Globus pallidus (tissue), 1 donor: ENCODE measurements around the gene CHKA.

Experiments
- DNase-seq: peaks from one replicate; pipeline ENCODE4 v3.0.0-alpha.2; 2015; ENCODE audit warnings: low spot score

CHKA gene

DNA sequence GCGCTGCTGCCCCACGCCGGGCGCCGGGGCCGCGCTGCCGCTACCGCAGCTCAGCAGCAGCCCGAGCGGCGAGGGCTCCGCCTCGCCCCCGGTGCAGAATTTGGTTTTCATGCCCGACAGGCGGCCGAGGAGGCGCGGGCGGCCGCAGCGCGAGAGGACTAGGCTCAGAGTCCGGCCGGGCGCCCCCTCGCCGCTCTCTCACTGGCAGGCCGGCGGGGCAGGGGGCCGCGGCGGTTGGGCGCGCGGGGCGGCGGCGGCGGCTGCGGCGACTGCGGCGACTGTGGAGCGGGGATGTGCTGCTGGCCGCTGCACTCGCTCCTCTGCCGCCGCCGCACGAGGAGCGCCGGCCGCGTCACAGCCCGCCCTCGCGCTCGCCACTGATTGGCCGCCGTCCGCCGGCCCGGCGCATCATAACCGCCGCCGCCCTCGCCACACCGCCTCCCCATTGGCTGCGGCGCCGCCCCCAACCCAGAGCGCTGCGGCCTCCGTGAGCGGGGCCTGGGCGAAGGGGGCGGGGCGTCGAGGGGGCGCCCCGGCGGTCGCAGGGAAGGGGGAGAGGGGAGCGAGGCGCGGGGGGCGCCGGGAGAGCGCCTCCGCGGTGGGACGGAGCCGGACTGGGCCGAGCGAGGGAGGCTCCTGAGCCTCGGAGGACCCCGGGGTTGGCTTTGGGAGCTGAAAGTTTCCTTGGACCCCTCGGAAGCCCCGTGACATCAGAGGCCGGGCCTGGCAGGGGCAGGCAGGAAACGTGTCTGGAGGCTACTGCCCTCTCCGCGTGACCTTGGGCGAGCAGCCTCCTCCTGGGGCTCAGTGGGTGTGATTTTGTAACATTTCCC lies at the start of gene CHKA:
CHKA (minus strand) TSS at position 322 of the 833 bp plus-strand sequence; CDS start at position 111, 211 bp downstream.
- DNase-seq = peak; percentile 96

DNA sequence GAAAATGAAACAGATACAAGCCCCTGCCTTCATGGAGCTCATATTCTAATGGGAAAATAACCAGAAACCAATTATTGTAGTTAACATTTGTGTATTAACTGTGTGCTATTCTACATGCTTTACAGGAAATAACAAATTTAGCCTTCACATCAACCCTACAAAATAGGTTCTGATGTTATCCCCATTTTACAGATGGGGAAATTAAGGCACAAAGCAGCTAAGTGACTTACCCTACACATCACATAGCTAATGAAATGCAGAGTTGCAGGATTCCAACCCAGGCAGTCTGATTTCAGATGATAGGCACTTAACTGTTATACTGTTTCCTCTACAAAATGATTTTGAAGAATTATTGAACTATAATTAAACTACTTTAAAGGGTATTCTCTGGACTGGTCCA lies 48.3 kb upstream of the CHKA start:
- DNase-seq = no peak

DNA sequence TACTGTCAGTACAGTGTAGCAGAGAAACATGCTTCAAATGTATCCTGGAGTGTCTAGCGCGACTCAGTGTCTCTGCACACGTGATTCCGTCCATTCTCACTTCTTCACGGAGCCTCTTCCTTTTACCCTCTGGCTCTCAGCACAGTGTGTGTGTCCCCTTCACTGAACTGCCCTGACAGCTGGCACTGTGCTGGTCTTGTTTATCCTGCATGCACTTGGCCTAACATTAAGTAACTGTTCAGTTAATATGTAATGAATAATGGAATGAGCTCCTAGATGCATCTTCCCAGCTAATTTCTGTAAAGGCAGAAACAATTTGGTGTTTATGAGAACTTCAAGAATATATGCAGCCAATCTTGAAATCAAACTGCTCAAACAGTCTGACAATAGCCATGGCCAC lies 47.5 kb upstream of the CHKA start:
- no peak for DNase-seq

DNA sequence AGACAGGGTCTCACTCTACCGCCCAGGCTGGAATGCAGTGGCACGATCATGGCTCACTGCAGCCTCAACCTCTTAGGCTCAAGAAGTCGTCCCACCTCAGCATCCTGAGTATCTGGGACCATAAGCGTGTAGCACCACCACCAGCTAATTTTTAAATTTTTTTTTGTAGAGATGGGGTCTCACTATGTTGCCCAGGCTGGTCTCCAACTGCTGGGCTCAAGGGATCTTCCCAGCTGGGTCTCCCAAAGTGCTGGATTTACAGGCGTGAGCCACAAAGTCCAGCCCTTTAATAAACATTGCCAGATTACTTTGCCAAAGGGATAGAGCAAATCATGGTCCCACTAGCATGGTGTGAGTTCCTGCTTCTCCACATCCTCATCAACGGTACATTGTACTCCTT lies 46.3 kb upstream of the CHKA start:
- no peak for DNase-seq

DNA sequence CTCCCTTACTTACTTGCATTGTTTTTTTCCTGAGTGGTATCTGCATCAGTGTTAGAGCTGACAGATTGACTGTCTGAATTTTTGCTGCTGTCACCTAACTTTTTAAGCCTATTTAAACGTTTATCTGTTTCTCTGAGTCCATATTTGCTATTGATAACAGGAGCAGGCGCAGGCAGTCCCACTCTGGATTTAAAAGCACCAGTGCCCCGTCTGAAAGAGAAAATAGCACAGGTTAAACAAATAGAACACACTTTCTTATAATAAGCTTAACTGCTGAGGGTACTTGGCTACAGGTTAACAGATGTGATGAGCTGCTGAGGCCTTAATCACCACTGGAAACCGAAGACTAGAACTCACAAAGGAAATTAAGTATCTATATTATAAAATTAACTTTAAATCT lies 45.8 kb upstream of the CHKA start:
- DNase-seq = no peak

DNA sequence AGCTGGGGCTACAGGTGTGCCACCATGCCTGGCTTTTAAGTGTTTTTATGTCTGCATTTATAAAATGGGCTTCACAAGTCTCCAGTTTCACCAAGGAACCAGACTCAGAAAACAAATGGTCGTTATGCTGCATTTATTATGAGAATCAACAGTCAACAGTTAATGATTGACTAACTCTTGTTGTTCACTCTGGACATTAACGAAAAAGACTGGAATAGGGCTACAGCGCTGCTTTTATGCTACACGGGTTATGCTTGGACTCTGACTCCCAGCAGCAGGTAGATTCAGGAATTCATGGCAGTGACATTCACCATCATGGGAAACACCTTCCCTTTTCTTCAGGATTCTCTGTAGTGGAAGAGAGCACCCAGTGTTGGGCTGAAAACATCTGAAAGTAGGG lies 44.4 kb upstream of the CHKA start:
- no peak for DNase-seq

DNA sequence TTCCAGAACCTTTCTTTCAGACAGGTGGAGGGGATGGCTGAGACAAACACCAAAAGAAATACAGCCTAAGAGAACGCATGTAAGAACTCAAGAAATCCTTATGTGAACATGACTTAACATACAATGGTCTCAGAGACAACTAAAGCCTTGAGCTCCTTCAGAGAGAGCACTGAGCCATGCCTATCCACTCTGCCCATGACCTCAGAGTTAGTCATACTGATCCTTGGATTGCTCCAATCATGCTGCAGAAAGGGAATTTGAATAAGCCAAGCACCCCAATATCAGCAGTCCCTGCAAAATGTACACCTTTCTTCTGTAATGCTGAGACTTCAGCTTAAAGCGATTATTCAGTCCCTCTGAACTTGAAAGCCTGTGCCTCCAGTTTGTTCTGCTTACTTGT lies 43.2 kb upstream of the CHKA start:
- DNase-seq = no peak

DNA sequence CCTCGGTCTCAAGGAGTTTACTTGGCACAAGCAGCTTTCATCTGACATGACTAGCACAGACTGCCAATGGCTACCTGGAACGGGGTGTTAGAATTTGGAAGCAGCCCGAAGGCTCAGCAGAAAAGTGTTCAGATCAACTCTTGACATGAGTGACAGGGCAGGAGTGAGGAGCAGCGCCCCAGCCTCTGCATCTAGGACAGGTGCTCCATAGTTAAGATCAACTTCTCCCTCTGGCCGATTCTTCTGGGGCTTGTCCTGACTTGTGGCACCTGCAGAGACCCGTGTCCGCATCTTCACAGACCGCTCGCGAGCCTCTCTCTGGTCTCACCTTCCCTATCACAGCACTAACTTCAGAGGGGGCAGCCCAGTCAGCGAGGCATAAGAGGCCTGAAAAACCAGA lies 42.5 kb upstream of the CHKA start:
- DNase-seq = no peak

DNA sequence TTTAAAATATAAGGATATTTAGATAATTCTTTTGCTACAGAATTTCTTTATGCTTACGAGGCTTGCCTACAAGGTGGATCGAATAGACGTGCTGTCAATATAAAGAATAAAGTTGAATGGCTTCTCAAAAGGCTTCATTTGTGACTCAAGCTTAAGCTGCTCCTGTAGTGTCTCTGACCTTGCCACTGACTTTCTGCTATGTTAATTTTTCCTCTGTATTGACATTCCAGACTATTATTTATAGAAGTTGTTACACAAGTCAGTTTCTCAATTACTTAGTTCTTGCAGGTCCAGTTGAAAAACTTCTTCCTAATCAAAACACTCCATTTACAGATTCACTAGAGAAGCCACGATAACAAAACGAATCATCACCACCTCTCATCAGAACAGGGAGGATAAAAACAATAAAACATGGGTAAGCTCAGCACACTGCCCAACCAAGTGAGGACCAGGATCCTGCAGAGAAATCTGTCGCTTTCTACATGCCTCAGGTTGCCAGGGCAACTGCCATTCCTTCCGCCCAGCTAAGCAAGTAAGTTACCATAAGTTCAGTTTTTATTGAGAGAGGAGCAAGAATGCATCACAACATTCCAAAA lies 39.0 kb upstream of the CHKA start:
- DNase-seq = no peak

DNA sequence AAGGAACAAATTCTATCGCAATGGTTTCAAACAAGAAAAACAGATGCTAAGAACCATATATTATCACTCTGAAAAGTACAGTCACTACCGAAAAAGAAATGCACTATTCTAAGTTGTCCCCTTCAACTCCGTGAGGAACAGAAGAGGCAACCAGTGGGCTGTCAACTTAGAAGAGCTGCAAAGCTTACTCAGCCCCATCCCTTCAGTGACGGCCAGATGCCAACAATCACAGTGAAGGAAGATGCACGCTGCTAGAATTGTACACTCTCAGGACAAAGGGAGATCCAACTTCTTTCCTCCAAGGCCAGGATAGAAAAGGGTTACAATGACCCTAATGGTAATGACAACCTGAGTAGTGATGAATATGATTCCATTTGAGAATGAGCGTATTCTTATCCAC lies 38.5 kb upstream of the CHKA start:
- no peak for DNase-seq

DNA sequence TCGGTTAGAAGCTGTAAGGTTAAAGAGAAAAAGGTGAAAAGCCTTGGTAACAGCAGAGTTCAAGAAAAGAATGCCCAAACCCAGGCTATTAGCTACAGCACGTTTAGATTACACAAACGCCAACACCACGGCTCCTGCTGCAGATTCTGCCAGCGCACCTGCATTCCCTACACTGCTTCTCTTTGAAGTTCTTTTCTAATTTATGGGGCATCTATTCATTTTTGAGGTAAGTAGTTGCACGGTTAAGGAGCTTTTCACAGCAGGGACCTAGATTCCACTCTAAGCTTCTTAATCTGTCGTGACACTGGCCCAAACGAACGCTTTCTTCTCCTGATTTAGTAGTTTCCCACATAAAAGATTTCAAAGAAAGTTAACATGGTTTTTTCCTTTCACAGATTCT lies 38.0 kb upstream of the CHKA start:
- no peak for DNase-seq

DNA sequence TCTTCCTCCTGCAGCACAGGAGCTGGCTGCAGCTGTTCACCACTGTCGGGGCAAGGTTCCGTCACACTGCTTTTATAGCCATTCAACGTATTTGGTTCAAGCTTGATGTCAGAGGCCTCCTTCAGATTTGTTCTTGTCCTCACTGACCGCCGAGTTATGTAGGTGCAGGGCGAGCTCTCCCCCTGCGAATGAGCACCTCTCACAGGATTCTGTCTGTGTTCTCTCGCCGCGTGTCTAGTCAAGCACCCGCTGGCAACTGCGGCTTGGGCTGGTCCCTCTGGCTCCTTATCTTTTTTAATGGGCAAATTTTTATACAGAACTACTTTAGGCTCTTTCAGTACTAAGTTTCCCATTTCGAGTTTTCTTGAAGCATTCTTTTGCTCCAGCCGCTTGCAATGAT lies 37.4 kb upstream of the CHKA start:
- no peak for DNase-seq

DNA sequence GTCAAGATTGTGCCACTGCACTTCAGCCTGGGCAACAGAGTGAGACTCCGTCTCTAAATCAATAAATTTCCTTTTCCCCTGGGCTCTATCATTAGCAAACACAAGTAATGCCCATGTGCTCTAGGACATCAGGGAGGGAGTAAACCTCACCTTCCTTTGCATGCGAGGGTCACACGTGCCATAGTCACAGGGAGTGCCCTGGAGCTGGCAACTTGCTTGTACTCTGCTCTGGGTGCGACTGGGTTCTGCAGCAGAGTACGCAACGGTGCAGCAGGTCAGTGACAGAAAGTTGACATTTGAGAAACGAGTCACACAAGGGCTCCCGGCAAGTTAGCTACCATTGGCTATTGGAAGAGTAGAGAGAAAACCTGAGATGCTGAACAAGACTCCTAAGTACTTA lies 32.6 kb upstream of the CHKA start:
- no peak for DNase-seq

DNA sequence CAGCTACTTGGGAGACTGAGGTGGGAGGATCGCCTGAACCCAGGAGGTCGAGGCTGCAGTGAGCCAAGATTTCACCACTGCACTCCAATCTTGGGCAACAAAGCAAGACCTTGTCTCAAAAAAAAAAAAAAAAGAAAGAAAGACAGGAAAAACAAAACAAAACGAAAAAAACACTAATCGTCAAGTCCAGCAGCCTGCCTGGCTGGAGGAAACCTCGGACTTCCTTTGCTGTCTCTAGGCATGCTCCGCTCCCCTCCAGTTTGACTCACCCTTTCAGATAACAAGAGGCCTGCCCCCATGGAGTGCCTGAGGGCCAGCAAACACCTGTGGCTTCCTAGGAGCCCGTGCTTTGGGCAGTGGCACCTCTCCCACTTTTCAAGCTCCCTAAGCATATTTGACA lies 28.8 kb upstream of the CHKA start:
- DNase-seq = no peak

DNA sequence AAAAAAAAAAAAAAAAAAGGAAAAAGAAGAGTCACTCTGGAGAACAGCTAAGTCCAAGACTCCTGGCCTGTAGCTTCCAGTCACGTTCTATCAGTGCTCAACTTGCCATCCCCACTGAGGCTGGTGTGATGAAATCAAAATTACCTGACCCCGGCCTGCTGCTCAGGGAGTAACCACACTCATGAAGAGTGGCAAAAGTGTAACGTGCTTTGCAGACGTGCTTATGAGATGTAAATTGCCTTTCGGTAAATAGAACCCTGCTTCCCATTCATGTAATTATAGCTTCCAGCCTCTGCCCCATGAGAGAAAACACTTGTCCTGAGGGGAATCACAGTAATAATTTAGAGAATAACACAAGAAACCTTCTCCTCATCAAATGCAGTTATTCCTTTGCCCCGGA lies 28.2 kb upstream of the CHKA start:
- no peak for DNase-seq

DNA sequence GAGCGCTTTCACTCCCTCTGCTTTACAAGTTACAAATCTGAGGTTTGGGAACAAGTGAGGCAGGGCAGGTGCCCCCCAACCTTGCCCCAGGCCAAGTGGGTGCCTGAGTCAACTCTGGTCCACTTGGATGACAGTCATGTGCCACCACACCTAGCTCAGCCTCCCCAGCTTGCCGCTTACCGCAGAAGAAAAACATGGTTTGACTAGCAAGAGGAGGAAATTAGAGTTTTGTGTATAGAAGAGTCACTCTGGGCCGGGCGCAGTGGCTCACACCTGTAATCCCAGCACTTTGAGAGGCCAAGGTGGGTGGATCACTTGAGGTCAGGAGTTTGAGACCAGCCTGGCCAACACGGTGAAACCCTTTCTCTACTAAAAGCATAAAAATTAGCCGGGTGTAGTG lies 27.7 kb upstream of the CHKA start:
- no peak for DNase-seq

DNA sequence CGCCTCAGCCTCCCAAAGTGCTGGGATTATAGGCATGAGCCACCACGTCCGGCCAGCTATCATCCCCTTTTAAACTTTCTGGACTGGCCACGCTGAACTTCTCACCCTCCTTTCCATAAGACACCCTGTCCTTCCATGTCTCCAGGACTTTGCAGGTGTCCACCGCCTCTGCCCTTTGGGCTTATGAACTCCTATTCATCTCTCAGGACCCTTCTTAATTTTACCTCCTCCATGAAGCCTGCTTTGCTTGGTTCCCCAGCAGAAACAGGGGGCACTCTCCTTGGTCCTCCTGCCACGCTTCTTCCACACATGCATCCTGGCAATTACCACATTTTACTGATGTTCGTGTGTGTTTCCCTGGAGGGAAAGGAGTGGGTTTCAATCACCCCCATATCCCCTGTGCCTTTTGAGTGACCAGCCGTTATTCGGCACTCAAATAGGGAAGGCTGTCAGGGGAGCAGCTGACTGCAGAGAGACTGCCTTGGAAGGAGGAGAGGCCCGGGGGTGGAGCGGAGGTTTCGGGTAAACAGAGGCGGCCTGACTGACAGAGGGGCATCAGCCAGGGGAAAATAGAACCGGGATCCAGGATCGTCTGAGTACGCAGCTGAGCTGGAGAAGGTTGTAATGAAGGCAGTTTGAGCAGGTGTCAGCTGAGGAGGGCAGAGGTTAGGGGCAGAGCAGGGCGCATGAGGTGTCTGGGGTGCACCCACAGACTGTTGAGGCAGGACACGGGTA lies 27.1 kb upstream of the CHKA start:
- no peak for DNase-seq

DNA sequence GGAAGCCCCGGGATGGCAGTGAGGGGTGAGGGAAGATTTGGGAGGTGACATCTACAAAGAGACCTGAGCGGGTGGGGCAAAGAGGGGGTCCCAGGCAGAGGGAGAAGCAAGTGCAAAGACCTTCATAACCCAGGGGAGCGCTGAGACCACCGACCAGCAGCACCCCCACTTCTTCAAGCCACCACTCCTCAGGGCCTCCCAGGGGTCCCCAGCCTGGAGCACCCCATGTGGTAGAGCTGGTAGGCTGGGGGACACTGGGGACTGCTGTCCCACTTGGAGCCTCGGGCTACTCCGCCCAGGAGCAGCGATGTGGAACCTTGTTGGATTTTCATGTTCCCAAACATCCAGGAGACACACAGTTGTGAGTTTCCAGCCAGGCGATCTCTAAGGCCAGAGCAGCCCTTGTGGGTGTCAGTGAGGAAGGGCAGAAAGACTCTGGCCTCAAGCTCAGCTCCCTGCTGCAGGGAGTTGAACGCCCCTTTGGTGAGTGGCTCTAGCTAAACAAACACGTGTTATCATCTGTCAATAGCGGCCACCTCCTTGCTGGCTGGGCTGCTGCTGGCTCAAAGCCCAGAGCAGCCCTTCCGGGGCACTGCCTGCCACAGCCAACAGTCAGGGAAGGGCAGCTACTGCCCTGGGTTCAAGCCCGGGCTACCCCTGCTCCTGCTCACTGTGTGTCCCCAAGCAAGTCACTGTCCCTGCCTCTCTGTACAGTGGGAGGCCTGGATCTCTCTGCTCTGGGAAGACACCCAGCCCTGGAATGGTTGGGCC lies 25.7 kb upstream of the CHKA start:
- peak; percentile 40 for DNase-seq

DNA sequence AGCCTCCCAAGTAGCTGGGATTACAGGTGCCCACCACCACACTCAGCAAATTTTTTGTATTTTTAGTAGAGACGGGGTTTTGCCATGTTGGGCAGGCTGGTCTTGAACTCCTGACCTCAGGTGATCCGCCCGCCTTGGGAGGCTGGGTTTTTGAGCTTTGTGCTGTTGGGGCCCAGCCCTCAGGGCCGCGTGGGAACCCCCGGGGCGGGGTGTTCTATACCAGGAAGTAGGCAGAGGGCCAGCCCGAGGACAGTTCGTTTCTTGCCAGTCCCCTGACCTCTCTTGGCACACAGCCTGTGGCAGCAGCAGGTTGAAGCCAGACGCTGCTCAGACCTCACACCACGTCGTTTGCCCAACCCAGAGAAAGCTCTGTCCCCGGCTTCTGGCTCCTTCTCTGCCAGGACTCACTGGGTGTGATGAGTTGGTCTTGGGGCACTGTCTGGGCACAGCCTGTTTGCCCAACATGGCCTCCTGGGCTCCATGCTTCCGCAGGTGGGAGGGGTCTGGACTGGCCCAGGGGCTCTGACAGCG lies 24.9 kb upstream of the CHKA start:
- no peak for DNase-seq

DNA sequence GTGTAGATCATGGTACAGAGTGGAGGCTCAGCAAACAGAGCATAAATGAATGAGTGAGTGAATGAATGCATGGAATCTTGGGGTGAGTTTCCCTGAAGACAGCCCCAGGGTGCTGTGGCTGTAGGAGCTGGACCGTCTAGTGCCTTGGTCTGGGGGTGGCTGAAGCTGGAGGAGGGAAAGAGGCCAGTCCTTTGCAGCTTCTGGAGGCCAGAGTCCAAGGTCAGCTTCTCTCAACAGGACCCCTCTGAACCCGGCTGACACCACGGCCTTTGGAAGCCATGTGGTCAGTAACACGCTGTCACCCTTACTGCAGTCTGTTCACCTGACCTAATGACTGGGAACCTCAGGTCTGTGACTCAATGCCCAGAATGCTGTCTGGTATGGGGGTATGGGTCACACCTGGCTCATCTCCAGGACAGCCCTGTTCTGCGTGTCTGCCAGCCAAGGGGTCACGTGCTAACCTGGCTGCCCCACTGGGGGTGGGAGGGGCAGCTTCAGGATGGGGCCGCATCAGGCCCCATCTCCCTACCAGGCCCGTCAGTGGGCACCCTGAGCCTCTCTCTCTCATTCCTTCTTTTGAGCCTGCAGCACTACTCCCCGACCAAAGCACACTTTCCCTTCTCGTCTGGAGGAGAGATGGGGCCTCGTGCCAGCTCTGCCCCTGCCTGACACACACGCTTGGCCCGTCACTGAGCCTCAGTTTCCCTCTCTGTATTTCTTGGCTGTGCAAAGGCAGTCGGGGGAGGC lies 24.1 kb upstream of the CHKA start:
- DNase-seq = no peak

DNA sequence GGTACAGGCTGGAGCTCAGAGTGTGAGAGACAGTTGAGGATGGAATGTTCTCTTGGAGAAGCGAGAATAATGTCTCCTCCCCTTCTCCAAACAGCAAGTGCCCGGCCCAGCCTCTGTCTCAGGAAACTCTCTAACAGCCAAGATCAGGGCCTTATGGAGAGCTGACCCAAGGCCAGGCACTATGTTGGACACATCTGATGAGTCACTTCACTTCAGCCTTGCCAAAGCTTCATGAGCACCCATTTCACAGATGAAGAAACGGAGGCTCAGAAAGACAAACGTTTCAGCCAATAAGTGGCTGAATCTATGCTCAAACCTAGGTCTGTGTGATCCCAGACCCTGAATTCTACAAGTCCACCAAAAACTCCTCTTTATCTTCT lies 22.1 kb upstream of the CHKA start:
- DNase-seq = no peak
